C4-2B (cell line): ENCODE results near the gene PARVB.

Source experiments
- H3K27ac ChIP-seq: fragments of 450-650 bp; 2 replicates; pipeline ENCODE4 v1.5.1; 2017
- ZFX ChIP-seq: fragments of 450-650 bp; IDR thresholded peaks from 2 replicates; pipeline ENCODE4 v1.6.1; 2017
- TF ChIP-seq, protein P1 (sequence below): fragments of 450-650 bp; conservative IDR thresholded peaks from 2 replicates; pipeline ENCODE4 v1.5.1; 2017; ENCODE audit warnings: mild to moderate bottlenecking

PARVB gene

DNA sequence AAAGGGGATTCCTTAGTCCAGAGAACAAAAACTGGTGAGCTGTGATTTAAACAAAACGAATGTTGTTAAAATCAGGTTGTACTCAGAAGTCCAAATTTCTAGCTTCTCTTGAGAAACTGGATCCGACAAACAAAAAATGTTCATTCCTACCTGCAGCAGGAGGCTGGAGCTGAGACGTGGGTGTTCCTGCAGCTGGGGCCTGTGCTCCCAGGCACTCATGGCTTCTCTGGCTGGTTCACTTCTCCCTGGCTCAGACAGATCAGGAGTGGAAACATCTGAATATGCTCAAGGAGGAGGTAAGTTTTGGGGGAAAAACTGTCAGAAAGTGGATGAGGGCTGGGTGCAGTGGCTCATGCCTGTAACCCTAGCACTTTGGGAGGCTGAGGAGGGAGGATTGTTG is 24.7 kb upstream of the PARVB start:
- no peak overlapping the region for H3K27ac ChIP-seq
- TF ChIP-seq ZFX, result no peak
- TF ChIP-seq, protein P1, sequence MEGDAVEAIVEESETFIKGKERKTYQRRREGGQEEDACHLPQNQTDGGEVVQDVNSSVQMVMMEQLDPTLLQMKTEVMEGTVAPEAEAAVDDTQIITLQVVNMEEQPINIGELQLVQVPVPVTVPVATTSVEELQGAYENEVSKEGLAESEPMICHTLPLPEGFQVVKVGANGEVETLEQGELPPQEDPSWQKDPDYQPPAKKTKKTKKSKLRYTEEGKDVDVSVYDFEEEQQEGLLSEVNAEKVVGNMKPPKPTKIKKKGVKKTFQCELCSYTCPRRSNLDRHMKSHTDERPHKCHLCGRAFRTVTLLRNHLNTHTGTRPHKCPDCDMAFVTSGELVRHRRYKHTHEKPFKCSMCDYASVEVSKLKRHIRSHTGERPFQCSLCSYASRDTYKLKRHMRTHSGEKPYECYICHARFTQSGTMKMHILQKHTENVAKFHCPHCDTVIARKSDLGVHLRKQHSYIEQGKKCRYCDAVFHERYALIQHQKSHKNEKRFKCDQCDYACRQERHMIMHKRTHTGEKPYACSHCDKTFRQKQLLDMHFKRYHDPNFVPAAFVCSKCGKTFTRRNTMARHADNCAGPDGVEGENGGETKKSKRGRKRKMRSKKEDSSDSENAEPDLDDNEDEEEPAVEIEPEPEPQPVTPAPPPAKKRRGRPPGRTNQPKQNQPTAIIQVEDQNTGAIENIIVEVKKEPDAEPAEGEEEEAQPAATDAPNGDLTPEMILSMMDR, result no peak

DNA sequence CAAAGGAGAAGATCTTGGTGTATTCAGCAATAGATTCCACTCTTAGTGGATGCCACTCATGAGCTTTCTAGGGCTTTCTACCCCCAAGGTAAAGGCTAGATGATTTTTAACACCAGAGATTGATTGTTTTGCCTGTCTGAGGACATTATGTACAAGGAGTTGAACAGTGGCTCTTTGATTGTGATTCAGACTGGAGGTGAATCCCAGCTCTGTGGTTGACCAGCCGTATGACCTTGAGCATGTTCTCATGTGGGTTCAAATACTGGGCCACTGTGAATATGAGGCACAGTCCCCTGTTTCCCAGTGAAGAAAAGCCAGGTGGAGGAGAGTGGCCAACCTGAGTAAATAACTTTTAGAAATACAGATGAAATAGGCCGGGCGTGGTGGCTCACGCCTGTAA is 24.0 kb upstream of the PARVB start:
- H3K27ac ChIP-seq, result no peak overlapping the region
- TF ChIP-seq, protein P1, result no peak
- no peak for TF ChIP-seq ZFX

DNA sequence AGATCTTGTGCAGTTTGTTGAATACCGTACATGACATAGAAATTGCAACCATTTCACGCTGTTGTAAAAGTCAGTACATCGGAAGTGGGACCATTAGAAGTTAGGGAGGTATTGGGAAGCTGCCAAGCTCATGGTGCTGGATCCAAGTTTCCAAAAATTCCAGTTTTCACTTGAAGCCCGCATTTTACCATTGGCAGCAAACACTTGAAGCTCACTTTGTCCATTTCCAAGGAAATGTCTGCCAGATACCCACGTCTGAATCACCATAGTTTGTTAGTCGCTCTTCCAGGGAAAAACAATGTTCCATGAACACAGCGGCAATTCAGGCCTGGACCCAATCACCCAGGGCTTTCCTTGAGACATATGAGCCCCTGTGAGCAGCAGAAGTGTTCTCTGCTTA is 22.6 kb upstream of the PARVB start:
- no peak for TF ChIP-seq ZFX
- TF ChIP-seq, protein P1, result no peak
- no peak overlapping the region for H3K27ac ChIP-seq

DNA sequence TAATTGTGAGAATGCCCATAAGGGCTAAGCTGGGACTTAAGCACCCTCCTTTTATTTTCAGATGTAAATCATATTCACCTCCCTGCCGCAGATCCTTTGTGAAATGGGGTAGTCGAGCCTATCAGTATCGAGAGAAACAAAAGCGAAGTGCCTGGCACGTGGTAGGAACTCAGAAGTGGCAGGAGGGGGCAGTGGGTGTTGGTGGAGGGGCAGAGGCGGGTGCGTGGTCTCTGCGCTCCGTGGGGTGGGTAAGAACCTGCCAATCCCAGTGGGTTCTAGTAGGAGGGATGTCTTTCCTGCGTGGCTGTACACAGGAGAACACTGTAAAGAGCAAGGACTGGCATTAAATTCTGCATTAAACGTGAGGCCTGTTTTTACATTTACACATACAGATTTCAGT is 21.8 kb upstream of the PARVB start:
- TF ChIP-seq ZFX, result no peak
- TF ChIP-seq, protein P1, result no peak
- no peak overlapping the region for H3K27ac ChIP-seq

DNA sequence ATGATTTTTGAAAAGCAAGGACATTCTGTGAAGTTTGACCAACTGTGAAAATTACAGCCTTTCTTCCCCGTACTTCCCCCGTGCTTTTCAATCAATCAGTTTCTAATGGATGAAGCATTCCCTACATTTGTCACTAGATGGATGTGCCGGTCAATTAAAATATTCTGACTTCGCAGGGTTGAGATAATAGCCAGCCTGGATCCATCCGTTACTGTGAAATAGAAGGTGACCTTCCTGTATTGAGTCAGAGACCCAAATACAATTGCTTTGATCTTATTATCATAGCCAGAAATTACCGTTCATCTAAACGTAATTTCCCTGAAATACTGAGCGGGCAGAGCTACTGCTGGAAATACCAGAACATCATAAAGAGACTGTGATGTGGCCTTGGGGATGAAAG is 21.1 kb upstream of the PARVB start:
- no peak overlapping the region for H3K27ac ChIP-seq
- TF ChIP-seq, protein P1, result no peak
- TF ChIP-seq ZFX, result no peak

DNA sequence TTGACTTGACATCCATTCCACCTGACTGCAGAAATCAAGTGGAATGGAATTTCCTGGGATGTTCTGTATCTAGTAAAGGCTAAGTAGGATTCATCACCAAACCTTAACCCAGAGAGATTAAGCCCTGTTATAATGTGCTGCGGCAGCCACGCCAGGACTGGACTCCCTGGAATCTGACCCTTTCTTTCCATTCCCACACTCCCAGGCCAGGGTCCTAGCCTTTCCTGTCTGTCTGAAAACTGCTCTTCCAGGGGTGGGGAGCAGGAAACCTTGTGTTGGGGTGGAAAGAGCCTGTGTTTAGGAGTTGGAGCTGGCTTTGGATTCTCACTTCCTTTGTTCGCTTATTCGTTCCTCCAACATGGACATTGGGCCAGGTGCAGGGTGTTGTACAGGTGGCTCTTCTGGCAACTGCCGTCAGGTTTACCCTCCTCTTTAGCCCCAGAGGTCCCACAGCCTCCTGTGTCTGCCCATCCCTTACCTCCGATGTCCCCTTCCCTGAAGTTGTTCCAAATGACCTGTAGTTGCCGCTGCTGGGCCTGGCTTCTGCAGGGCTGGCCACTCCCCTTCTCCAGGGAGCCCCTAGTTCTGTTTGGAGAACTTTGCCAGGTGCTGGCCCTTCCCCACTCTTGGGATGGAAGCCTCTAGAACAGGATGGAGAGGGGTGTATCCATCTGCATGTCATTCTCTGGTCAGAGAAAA is 20.5 kb upstream of the PARVB start:
- H3K27ac ChIP-seq, result no peak overlapping the region
- TF ChIP-seq, protein P1, result no peak
- no peak for TF ChIP-seq ZFX

DNA sequence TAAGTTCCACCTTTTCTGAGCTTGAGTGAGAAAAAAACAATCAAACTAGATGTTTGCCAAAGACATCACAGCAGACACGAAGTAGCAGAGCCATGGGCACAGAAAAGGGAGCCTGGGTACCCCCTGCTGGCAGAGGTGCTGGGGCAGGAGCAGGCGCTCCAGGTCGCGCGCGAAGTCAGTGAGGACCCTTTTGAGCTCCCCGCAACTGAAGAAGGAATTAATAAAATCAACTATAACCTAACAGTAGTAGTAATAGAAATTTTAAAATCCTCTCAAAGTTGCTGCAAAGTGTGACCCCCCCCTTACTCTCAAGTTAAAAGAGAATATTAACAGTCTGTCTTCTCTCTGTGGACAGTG is 20.0 kb upstream of the PARVB start:
- no peak overlapping the region for H3K27ac ChIP-seq
- TF ChIP-seq ZFX, result no peak
- TF ChIP-seq, protein P1, result no peak
